Activated CD8-positive, alpha-beta T cell treated with anti-CD3 and anti-CD28 coated beads for 36 hours (primary cell): Measurements from ENCODE around the gene TPSG1. TPM values are rescaled to one million over a fixed set of nuclear protein-coding genes. Genes with fewer than 3 reads are reported as not detected.
"Not testable (repeated sequence)": the region's sequence is repeated elsewhere in the genome, so short reads cannot be mapped to it uniquely, and the experiment has no call there.

Experiments
- ATAC-seq: fragments of 200-7000 bp; cut with Tn5 transposase; one replicate; pipeline ENCODE4 v1.10.0; 2021; ENCODE audit warnings: mild to moderate bottlenecking, moderate library complexity
- CTCF ChIA-PET: fragments of 350-600 bp; sonication (Branson Sonifier 250); formaldehyde crosslinking; loops from one replicate; lab custom pipeline; 2021; ENCODE audit warnings: antibody characterized with exemption; lab: Charles Lee
- POLR2A ChIA-PET: fragments of 350-600 bp; sonication (Branson Sonifier 250); formaldehyde crosslinking; loops from one replicate; lab custom pipeline; 2021; ENCODE audit warnings: antibody characterized with exemption; lab: Charles Lee
- DNase-seq: peaks from one replicate; pipeline ENCODE4 v3.0.0-alpha.2; 2020
- H3K27ac Mint-ChIP-seq: one replicate; pipeline ENCODE4 v1.8.0; 2021; ENCODE audit warnings: mild to moderate bottlenecking, mixed read lengths
- H3K27me3 Mint-ChIP-seq: one replicate; pipeline ENCODE4 v1.8.0; 2021; ENCODE audit warnings: mixed read lengths
- H3K36me3 Mint-ChIP-seq: one replicate; pipeline ENCODE4 v1.8.0; 2021; ENCODE audit warnings: low read depth, mixed read lengths
- H3K4me1 Mint-ChIP-seq: one replicate; pipeline ENCODE4 v1.8.0; 2021; ENCODE audit warnings: low read depth, mixed read lengths
- H3K4me3 Mint-ChIP-seq: one replicate; pipeline ENCODE4 v1.8.0; 2021; ENCODE audit warnings: mild to moderate bottlenecking, moderate library complexity, mixed read lengths
- H3K9me3 Mint-ChIP-seq: one replicate; pipeline ENCODE4 v1.8.0; 2021; ENCODE audit warnings: mixed read lengths
- CTCF ChIP-seq: fragments of 200-600 bp; IDR thresholded peaks from one replicate; pipeline ENCODE4 v1.8.0; 2022; ENCODE audit warnings: antibody characterized with exemption, mild to moderate bottlenecking
- intact Hi-C: fragments of 100-400 bp; cut with micrococcal nuclease; formaldehyde crosslinking; loops from one replicate; pipeline ENCODE4 v1.10.0; 2022
- total RNA-seq, 2 experiments: library from RNA; stranded (reverse); gene quantifications; one replicate each; pipeline ENCODE4 v1.2.3, GENCODE V29; 2021

The TPSG1 gene
- total RNA-seq, 2 experiments from 2014 or later: not detected

DNA sequence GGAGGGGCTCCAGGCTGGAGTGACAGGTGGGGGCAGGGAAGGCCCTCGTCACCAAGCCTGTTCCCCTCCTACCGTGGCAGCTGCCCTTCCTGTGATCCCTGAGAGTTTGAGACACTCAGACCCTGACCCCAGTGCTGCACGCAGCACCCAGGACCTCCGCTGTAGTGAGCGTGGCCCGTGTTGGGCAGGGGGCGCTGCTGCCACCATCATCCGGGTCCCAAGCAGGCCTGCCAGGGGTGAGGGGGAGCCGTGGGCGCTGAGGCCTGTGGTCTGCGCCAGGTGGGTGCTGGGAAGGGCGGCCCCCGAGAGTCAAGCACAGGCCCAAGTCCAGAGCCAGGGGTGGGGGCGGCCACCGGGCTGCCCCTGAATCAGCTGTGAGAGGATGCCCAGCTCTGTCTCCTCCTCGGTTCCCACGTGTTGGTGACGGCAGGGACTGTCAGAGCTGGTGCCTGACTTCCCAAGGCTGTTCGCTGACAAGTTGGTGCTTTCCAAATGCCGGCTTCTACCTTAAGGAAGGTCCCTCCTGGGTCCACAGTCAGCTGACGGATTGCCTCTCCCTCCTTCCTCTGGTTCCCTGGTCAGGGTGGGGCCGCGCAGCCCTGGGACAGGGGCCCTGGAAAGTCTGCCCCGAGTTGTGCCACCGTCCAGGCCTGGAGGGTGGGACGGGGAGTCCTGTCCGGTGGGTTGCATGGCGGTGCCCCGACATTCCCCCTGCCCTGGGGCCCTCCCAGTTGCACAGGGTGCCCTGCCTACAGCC lies 31.1 kb downstream of the TPSG1 start:
- DNase-seq (no peak), ATAC-seq (no peak)
- intact Hi-C loops: no loop called here
- H3K27me3 Mint-ChIP-seq: no peaks in the 10 kb centered on the region
- H3K4me1 Mint-ChIP-seq: no peaks in the 10 kb centered on the region
- no peaks in the 10 kb centered on the region for H3K36me3 Mint-ChIP-seq
- POLR2A ChIA-PET: no interaction called here
- no peaks in the 10 kb centered on the region for H3K9me3 Mint-ChIP-seq
- CTCF ChIA-PET: interaction anchor here (0.9 to 1.0 kb wide), 2 partner anchors 93 to 224 kb away, joined by 3 read pairs; no protein-coding TSS in a partner anchor
- H3K27ac Mint-ChIP-seq: no peak overlapping the region
- no peak overlapping the region for H3K4me3 Mint-ChIP-seq
- TF ChIP-seq CTCF: no peak

- ATAC-seq (no peak), DNase-seq (no peak)
- ChIA-PET CTCF (interaction anchor here (0.9 to 1.0 kb wide), 2 partner anchors 93 to 223 kb away, joined by 3 read pairs; no protein-coding TSS in a partner anchor), POLR2A (no interaction called here)
- Mint-ChIP-seq H3K27ac (no peak overlapping the region), H3K27me3 (no peaks in the 10 kb centered on the region), H3K4me3 (no peak overlapping the region), H3K4me1 (no peaks in the 10 kb centered on the region), H3K36me3 (no peaks in the 10 kb centered on the region), H3K9me3 (no peaks in the 10 kb centered on the region)
- no peak for TF ChIP-seq CTCF
- intact Hi-C loops: no loop called here
Measured at GRCh38 chr16:1193143-1193824, 31.8 kb downstream of the TPSG1 start.

DNA sequence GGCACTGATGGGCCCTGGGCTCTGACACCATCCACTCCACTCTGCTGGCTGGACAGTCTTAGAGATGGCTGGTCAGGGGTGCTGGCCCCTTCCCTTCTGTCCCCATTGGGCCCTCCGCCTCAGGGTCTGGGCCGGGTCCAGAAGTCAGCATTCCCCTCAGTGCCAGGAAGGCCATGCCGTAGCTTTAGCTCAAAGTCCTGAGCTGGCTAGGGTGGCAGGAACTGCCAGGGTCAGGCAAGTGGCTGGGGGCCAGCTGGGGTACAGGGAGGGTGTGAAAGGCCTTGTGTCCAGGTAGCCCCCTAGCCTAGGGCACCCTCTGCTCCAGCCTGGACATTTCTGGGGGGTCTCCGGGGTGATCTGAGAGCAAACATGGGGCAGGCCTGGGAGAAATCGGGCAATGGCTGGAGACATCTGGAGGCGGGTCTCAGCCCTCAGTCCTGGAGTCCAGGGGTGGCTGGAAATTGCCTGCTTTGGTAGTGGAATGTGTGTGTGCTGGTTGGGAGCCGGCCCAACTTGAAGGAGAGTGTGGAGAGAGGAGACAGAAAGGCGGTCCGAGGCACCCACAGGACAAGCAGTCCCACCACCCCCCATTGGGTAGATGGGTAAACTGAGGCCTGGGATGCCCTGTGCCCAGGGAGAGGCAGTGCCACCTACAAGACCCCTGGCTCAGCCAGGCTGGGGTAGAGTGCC lies 32.5 kb downstream of the TPSG1 start:
- Mint-ChIP-seq H3K4me1 (no peaks in the 10 kb centered on the region), H3K4me3 (no peak overlapping the region), H3K27me3 (no peaks in the 10 kb centered on the region), H3K27ac (no peak overlapping the region), H3K9me3 (no peaks in the 10 kb centered on the region), H3K36me3 (no peaks in the 10 kb centered on the region)
- DNase-seq: no peak
- ATAC-seq: no peak
- intact Hi-C loops: no loop called here
- ChIA-PET POLR2A (no interaction called here), CTCF (no interaction called here)
- TF ChIP-seq CTCF: no peak

DNA sequence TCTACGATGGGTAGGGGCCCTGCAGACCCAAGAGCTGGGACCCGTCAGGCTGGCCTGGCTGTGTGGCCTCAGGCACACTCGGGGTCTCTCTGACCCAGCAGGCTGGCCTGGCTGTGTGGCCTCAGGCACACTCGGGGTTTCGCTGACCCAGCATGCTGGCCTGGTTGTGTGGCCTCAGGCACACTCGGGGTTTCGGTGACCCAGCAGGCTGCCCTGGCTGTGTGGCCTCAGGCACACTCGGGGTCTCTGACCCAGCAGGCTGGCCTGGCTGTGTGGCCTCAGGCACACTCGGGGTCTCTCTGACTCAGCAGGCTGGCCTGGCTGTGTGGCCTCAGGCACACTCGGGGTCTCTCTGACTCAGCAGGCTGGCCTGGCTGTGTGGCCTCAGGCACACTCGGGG lies 34.3 kb downstream of the TPSG1 start:
- H3K27me3 Mint-ChIP-seq, H3K4me1 Mint-ChIP-seq, DNase-seq, H3K36me3 Mint-ChIP-seq, H3K27ac Mint-ChIP-seq, CTCF ChIA-PET, H3K4me3 Mint-ChIP-seq, POLR2A ChIA-PET, intact Hi-C loops, H3K9me3 Mint-ChIP-seq, ATAC-seq: not testable (repeated sequence)

DNA sequence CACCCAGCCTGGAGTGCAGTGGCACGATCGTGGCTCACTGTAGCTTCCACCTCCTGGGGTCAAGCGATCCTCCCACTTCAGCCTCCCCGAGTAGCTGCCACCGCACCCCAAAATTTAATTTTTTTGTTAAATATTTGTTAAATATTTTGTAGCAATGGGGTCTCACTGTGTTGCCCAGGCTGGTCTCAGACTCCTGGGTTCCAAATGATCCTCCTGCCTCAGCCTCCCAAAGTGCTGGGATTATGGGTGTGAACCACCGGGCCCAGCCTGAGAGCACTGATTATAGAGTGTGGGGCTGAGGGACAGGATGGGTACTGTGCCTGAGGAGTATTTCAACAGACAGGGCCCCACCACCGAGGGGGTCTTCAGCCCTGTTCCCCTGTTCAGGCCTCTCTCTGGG lies 35.6 kb downstream of the TPSG1 start:
- no peak overlapping the region for H3K4me3 Mint-ChIP-seq
- H3K9me3 Mint-ChIP-seq: no peaks in the 10 kb centered on the region
- ATAC-seq: no peak
- no peak overlapping the region for H3K27ac Mint-ChIP-seq
- ChIA-PET POLR2A (no interaction called here), CTCF (interaction anchor here (1.4 kb wide), 1 partner anchor 132 kb away, joined by 6 read pairs; no protein-coding TSS in a partner anchor)
- H3K27me3 Mint-ChIP-seq: no peaks in the 10 kb centered on the region
- no peak for DNase-seq
- no peaks in the 10 kb centered on the region for H3K36me3 Mint-ChIP-seq
- H3K4me1 Mint-ChIP-seq: no peaks in the 10 kb centered on the region
- intact Hi-C loops: no loop called here
- no peak for TF ChIP-seq CTCF
